Smooth muscle cell (in vitro differentiated cells): Measurements from ENCODE around the gene SPINK9. TPM values are rescaled to one million over a fixed set of nuclear protein-coding genes. Genes with fewer than 3 reads are reported as not detected.

ENCODE experiments used
- DNase-seq: peaks from one replicate; lab custom pipeline; 2025; ENCODE audit not compliant: unreplicated experiment; lab: John Stamatoyannopoulos, UW
- H2AFZ ChIP-seq: fragments of 200-600 bp; sonication (generic); 2 replicates; pipeline ENCODE4 v1.6.0; 2016; ENCODE audit warnings: antibody characterized with exemption, low read depth, mild to moderate bottlenecking
- H3F3A ChIP-seq: fragments of 200-600 bp; sonication (generic); 2 replicates; pipeline ENCODE4 v1.6.0; 2017; ENCODE audit warnings: antibody characterized with exemption, low read depth
- H3K27ac ChIP-seq: fragments of 200-600 bp; sonication (generic); 2 replicates; pipeline ENCODE4 v1.5.1; 2016; ENCODE audit warnings: low read depth, mild to moderate bottlenecking
- H3K27me3 ChIP-seq: fragments of 200-600 bp; sonication (generic); 2 replicates; pipeline ENCODE4 v1.6.1; 2016; ENCODE audit warnings: low read depth, mild to moderate bottlenecking
- H3K36me3 ChIP-seq: fragments of 200-600 bp; sonication (generic); 2 replicates; pipeline ENCODE4 v1.5.1; 2016; ENCODE audit warnings: low read depth
- H3K4me1 ChIP-seq: fragments of 200-600 bp; sonication (generic); 2 replicates; pipeline ENCODE4 v1.5.1; 2016; ENCODE audit warnings: low read depth
- H3K4me2 ChIP-seq: fragments of 200-600 bp; sonication (generic); 2 replicates; pipeline ENCODE4 v1.6.0; 2016; ENCODE audit warnings: mild to moderate bottlenecking
- H3K4me3 ChIP-seq: fragments of 200-600 bp; sonication (generic); 2 replicates; pipeline ENCODE4 v1.5.1; 2016; ENCODE audit warnings: mild to moderate bottlenecking
- H3K79me2 ChIP-seq: fragments of 200-600 bp; sonication (generic); 2 replicates; pipeline ENCODE4 v1.6.0; 2016; ENCODE audit warnings: low read depth, mild to moderate bottlenecking
- H3K9ac ChIP-seq: fragments of 200-600 bp; sonication (generic); 2 replicates; pipeline ENCODE4 v1.6.0; 2016; ENCODE audit warnings: low read depth
- H3K9me3 ChIP-seq: fragments of 200-600 bp; sonication (generic); replicated peaks from 2 replicates; pipeline ENCODE4 v1.5.1; 2016; ENCODE audit warnings: low read depth
- H4K20me1 ChIP-seq: fragments of 200-600 bp; sonication (generic); 2 replicates; pipeline ENCODE4 v1.6.0; 2016; ENCODE audit warnings: low read depth
- WGBS: methylation state at CpG from one replicate; pipeline ENCODE4 v1.1.7; 2016; ENCODE audit warnings: low lambda C conversion rate; 5-methylcytosine and 5-hydroxymethylcytosine counted together
- polyA plus RNA-seq: library from polyadenylated mRNA; unstranded; fragments of >200 nt; fragmentation: Nextera tagmentation; extraction: Ambion mirVana; gene quantifications from 2 replicates; pipeline ENCODE4 v1.2.1, GENCODE V29; 2016
- total RNA-seq: library from RNA; depleted of rRNA; stranded (reverse); fragments of >200 nt; gene quantifications from 2 replicates; pipeline ENCODE4 v1.2.3, GENCODE V29; 2014
- TF ChIP-seq, protein P1 (sequence below): fragments of 200-600 bp; sonication (generic); IDR thresholded peaks from 2 replicates; pipeline ENCODE4 v1.5.1; 2017; ENCODE audit warnings: borderline replicate concordance, mild to moderate bottlenecking, antibody characterized with exemption; ENCODE audit not compliant: insufficient read depth, poor library complexity, severe bottlenecking

The SPINK9 gene
- total and polyA plus RNA-seq, 2 experiments from 2014 or later = 5.3 to 5.9 TPM

DNA sequence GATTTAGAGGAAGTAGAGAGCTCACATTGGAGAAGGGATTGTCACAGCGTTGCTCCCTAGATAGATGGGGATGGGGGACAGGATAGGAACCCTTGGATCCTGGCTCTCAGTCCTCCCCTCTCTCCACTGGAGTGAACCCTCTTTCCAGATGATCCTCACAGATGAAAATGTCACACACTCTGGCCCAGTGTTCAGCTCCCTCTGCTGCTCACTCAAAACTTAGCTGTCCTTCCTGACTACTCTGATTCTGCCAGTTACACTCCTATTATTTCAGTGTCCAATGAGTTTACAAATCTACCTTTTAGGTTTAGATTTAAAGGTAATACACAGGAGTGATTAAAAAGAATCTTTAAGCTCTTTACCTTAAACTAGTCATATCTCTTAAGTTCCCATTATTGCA is 28.9 kb upstream of the SPINK9 start:
- 82% methylated on average over 1 of the region's 1 CpG for WGBS
- H3K36me3 ChIP-seq = no peaks in the 10 kb centered on the region
- H3K27me3 ChIP-seq = no peaks in the 10 kb centered on the region
- H3K4me3 ChIP-seq = no peak overlapping the region
- H3K9me3 ChIP-seq = no peaks in the 10 kb centered on the region
- no peaks in the 10 kb centered on the region for H3K79me2 ChIP-seq
- TF ChIP-seq, protein P1, sequence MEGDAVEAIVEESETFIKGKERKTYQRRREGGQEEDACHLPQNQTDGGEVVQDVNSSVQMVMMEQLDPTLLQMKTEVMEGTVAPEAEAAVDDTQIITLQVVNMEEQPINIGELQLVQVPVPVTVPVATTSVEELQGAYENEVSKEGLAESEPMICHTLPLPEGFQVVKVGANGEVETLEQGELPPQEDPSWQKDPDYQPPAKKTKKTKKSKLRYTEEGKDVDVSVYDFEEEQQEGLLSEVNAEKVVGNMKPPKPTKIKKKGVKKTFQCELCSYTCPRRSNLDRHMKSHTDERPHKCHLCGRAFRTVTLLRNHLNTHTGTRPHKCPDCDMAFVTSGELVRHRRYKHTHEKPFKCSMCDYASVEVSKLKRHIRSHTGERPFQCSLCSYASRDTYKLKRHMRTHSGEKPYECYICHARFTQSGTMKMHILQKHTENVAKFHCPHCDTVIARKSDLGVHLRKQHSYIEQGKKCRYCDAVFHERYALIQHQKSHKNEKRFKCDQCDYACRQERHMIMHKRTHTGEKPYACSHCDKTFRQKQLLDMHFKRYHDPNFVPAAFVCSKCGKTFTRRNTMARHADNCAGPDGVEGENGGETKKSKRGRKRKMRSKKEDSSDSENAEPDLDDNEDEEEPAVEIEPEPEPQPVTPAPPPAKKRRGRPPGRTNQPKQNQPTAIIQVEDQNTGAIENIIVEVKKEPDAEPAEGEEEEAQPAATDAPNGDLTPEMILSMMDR = no peak
- no peaks in the 10 kb centered on the region for H3K4me1 ChIP-seq
- no peaks in the 10 kb centered on the region for H4K20me1 ChIP-seq
- no peak overlapping the region for H2AFZ ChIP-seq
- H3K4me2 ChIP-seq = no peak overlapping the region
- no peak overlapping the region for H3K27ac ChIP-seq
- no peak for DNase-seq
- H3K9ac ChIP-seq = no peak overlapping the region
- H3F3A ChIP-seq = no peaks in the 10 kb centered on the region

DNA sequence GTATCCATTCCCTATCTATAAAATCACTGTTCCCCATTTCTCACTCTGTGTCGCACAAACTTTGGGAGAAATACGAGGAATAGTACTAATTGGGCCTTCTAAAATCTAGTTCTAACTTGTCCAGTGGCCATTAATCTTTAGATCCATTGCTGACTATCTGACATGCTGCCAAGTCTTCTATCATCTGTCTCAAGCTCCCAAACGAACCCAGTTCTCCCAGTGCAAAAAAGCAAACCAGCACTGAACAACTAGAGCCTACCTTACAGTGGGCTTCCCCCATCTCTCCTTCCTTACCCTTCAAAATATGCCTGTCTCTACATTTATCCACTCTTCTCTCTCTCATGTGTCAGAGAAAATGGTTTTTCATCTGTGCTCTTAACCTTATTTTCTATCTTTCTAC is 26.3 kb upstream of the SPINK9 start:
- Histone ChIP-seq H3K27me3 (no peaks in the 10 kb centered on the region), H3K4me1 (no peaks in the 10 kb centered on the region), H3K79me2 (no peaks in the 10 kb centered on the region), H3K4me2 (no peak overlapping the region), H3K27ac (no peak overlapping the region), H3K4me3 (no peak overlapping the region), H3K9ac (no peak overlapping the region), H4K20me1 (no peaks in the 10 kb centered on the region), H3F3A (no peaks in the 10 kb centered on the region), H3K9me3 (no peaks in the 10 kb centered on the region), H2AFZ (no peak overlapping the region), H3K36me3 (no peaks in the 10 kb centered on the region)
- TF ChIP-seq, protein P1 = no peak
- no peak for DNase-seq
- 88% methylated on average over 3 of the region's 3 CpGs for WGBS

DNA sequence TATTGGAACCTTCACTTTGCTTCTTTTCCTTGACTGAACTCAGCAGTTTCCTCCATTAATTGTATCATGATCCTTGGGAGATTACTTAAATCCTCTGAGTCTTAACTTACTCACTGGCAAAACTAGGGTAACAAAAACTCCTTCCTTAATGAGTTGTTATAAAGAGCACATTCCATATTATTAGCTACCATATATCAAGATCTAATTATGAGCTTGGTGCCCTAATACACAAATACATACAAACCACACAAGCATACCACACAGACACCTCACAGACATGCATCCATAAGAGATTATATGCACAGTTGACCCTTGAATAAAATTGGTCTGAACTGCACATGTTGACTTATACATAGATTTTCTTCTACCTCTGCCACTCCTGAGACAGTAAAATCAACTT is 25.6 kb upstream of the SPINK9 start:
- Histone ChIP-seq H3K36me3 (no peaks in the 10 kb centered on the region), H3F3A (no peaks in the 10 kb centered on the region), H3K9ac (no peak overlapping the region), H3K27ac (no peak overlapping the region), H3K4me3 (no peak overlapping the region), H3K27me3 (no peaks in the 10 kb centered on the region), H3K4me1 (no peaks in the 10 kb centered on the region), H3K4me2 (no peak overlapping the region), H4K20me1 (no peaks in the 10 kb centered on the region), H3K79me2 (no peaks in the 10 kb centered on the region), H3K9me3 (no peaks in the 10 kb centered on the region), H2AFZ (no peak overlapping the region)
- no peak for DNase-seq
- TF ChIP-seq, protein P1 = no peak

DNA sequence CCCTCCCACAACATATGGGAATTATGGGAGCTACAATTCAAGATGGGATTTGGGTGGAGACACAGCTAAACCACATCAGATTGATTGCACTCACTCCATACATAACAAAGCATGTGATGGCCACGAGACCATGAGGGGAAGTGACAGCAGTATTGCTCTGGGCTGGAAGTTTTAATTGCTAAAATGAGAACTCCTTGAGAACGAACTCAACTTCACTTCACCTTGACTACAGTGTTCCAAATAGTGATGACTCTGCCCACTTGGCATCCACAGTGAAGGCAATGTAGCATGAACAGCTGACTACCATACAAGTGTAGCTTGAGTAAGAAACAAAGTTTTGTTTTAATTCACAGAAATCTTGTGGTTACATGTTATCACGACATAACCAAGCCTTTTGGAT is 23.9 kb upstream of the SPINK9 start:
- Histone ChIP-seq H3K4me2 (no peak overlapping the region), H2AFZ (no peak overlapping the region), H3K79me2 (no peaks in the 10 kb centered on the region), H3F3A (no peaks in the 10 kb centered on the region), H3K27ac (no peak overlapping the region), H4K20me1 (no peaks in the 10 kb centered on the region), H3K4me3 (no peak overlapping the region), H3K9ac (no peak overlapping the region), H3K9me3 (no peaks in the 10 kb centered on the region), H3K36me3 (no peaks in the 10 kb centered on the region), H3K27me3 (no peaks in the 10 kb centered on the region), H3K4me1 (no peaks in the 10 kb centered on the region)
- TF ChIP-seq, protein P1 = no peak
- 73% methylated on average over 3 of the region's 3 CpGs for WGBS
- no peak for DNase-seq
